Transverse colon (tissue), 3 donors: ENCODE results near the gene CYP4F22.

Experiments used
- CTCF ChIP-seq, 5 experiments: fragments of 200-600 bp in 3 of 5; fragments of 450-650 bp in 2 of 5; sonication (generic) in 3 of 5; IDR thresholded peaks; 1 replicate in 2 of 5; 2 replicates in 3 of 5; pipeline ENCODE4 v1.5.1; 2016 to 2017; ENCODE audit warnings: antibody characterized with exemption in 5 of 5, inconsistent platforms in 3 of 5, mild to moderate bottlenecking in 2 of 5, moderate library complexity in 1 of 5
- EP300 ChIP-seq: sonication (generic); formaldehyde crosslinking; IDR thresholded peaks from one replicate; pipeline ENCODE4 v1.6.1; 2017; ENCODE audit warnings: antibody characterized with exemption, low read depth
- POLR2A ChIP-seq: fragments of 450-650 bp; IDR thresholded peaks from one replicate; pipeline ENCODE4 v1.6.1; 2016; ENCODE audit warnings: antibody characterized with exemption, mild to moderate bottlenecking, moderate library complexity

GRCh38 chr19:15475169-15475568, 33.2 kb upstream of the CYP4F22 start:
- TF ChIP-seq CTCF (IDR thresholded peaks at IDR 0.05) (no peak), POLR2A (no peak), EP300 (no peak)
